ENCODE data around the gene DENND2D.
A peak's percentile ranks its signal among the peaks of the same experiment; 100 is the strongest.
"Not testable (repeated sequence)": the region's sequence is repeated elsewhere in the genome, so short reads cannot be mapped to it uniquely, and the experiment has no call there.

The DENND2D gene

DNA sequence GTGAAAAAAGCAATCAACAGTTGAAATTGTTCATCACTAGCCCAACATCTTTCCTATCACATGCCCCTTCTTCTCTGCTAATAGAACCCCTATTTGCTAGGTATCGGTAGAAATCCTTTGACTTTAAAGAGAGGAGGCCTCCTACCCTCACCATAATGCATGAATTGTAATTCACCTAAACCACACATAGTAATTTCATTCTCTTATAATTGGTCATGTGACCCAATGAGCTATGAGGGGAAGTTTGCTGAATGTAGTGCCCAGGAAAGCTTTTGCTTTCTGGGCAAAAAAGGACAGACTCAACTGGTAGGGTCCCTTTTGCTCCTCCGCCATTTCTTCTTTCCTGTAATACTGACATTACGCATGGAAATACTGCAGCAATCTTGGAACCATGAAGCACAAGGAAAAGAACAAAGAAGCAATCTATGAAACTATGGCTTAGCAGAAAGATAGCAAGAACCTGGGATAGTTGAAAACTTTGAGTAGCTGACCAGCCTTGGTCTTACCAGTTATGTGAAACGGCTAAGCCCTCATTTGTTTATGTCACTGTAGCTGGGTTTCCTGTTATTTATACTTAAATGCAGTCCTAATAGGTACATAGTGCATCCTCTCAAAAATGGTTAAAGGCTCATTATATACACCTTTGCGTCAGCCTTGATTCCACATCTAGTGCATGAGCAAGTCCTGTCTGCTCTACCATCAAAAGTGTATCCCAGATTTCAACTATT, 16.9 kb upstream of the DENND2D start:
- no peak overlapping the region for H3K9ac ChIP-seq
- peaks cover 97 to 100% (median 99%) of the 10 kb centered on the region in 10 experiments for H3K4me1 ChIP-seq
- no peaks in the 10 kb centered on the region for H3K27me3 ChIP-seq
- no peaks in the 10 kb centered on the region for H4K20me1 ChIP-seq
- no peak overlapping the region for H3K4me3 ChIP-seq
- peak overlapping the region in 9 of 11 experiments; percentile 75 to 87 (median 83); a peak in 18 of 22 replicates for H3K27ac ChIP-seq
- H3K4me2 ChIP-seq = peak overlapping the region; percentile 73 to 93 (median 82)
- no peaks in the 10 kb centered on the region for H3K36me3 ChIP-seq
- TF ChIP-seq Cebpa-rat (IDR thresholded peaks at IDR 0.05) = no peak
- H3K9me3 ChIP-seq (replicated peaks in 1 of 11) = peaks cover 0 to 9% (median 0%) of the 10 kb centered on the region in 11 experiments; a peak in 3 of 22 replicates

DNA sequence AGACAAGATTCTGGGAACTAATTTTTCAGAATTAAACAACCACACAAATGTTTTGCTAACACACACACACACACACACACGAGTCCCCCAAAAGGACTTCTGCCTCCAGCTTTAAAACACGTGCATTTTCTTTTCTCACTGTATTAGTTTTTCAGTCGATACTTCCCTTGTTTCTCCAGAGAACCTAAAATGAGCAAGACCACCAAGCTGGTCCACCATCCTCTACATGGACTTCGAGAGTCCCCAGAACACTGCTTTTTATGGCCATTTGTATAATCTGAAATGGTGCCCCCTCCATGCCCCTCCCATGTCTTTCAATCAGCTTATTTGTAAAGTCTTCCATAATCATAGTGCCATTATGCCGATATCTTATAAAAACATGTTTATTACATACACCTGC, 16.3 kb upstream of the DENND2D start:
- no peak for TF ChIP-seq Cebpa-rat (IDR thresholded peaks at IDR 0.05)
- Histone ChIP-seq H3K4me1 (peaks cover 91 to 100% (median 93%) of the 10 kb centered on the region in 10 experiments), H3K27ac (peak overlapping the region; percentile 67 to 87 (median 82); a peak in 21 of 22 replicates)

DNA sequence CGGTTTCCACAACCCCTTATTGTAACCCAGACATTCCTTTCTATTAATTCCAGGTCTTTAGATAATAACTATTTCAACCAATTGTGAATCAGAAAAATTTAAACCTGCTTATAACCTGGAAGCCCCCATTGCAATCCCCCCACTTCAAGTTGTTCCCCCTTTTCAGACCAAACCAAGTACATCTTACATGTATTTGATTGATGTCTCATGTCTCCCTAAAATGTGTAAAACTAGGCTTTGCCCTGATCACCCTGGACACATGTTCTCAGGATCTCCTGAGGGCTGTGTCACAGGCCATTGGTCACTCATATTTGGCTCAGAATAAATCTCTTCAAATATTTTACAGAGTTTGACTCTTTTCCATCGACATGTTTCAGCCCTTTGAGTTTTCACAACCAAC, 14.8 kb upstream of the DENND2D start:
- Histone ChIP-seq H3K9ac (peak overlapping the region; percentile 1 to 76 (median 69); a peak in 19 of 22 replicates), H3K4me3 (peak overlapping the region in 2 of 10 experiments; percentile 9 to 49; a peak in 2 of 20 replicates), H3K9me3 (replicated peaks in 1 of 11) (peaks cover 0 to 14% (median 0%) of the 10 kb centered on the region in 11 experiments; a peak in 4 of 22 replicates), H3K27ac (peak overlapping the region; percentile 67 to 87 (median 82)), H3K4me2 (peak overlapping the region; percentile 73 to 93 (median 82)), H3K4me1 (peaks cover 77 to 86% (median 79%) of the 10 kb centered on the region in 10 experiments)
- H3K36me3 ChIP-seq, H4K20me1 ChIP-seq, H3K27me3 ChIP-seq: not testable (repeated sequence)

More for the DNA sequence above, 16.3 kb upstream of the DENND2D start:
- Histone ChIP-seq H3K27me3 (no peaks in the 10 kb centered on the region), H3K4me2 (peak overlapping the region; percentile 73 to 93 (median 82)), H4K20me1 (no peaks in the 10 kb centered on the region), H3K4me3 (no peak overlapping the region), H3K9me3 (replicated peaks in 1 of 11) (peaks cover 0 to 9% (median 0%) of the 10 kb centered on the region in 11 experiments; a peak in 4 of 22 replicates), H3K36me3 (no peaks in the 10 kb centered on the region), H3K9ac (peak overlapping the region in 5 of 11 experiments; percentile 66 to 76 (median 69); a peak in 7 of 22 replicates)

DNA sequence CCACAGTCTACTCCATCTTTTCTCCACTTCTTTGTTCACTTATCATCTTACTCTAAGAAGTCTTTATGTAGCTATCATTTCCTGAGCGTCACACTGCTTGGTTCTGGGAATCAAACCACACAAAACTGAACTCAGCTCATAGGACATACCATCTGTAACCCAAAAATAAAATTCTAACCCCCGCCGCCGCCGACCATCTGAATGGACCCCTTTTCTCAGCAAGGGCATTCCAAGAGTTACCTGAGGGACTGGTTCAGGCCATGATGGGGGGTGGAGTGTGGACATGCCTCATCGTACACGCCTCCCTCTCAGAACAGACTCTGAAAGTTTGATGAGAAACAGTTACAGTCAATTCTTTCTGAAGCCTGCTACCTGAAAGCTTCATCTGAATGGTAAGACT, 14.4 kb upstream of the DENND2D start:
- H3K27ac ChIP-seq = peak overlapping the region; percentile 67 to 87 (median 82)
- H3K9ac ChIP-seq = peak overlapping the region; percentile 1 to 76 (median 66); a peak in 19 of 22 replicates
- peaks cover 0 to 14% (median 0%) of the 10 kb centered on the region in 11 experiments; a peak in 4 of 22 replicates for H3K9me3 ChIP-seq (replicated peaks in 1 of 11)
- H3K4me1 ChIP-seq = peaks cover 73 to 82% (median 75%) of the 10 kb centered on the region in 10 experiments
- H3K4me2 ChIP-seq = peak overlapping the region; percentile 73 to 93 (median 82)
- peak overlapping the region in 1 of 10 experiments; percentile 9; a peak in 2 of 20 replicates for H3K4me3 ChIP-seq
- H3K27me3 ChIP-seq = no peaks in the 10 kb centered on the region
- H4K20me1 ChIP-seq = no peaks in the 10 kb centered on the region
- no peaks in the 10 kb centered on the region for H3K36me3 ChIP-seq
- TF ChIP-seq Cebpa-rat (IDR thresholded peaks at IDR 0.05) = no peak

DNA sequence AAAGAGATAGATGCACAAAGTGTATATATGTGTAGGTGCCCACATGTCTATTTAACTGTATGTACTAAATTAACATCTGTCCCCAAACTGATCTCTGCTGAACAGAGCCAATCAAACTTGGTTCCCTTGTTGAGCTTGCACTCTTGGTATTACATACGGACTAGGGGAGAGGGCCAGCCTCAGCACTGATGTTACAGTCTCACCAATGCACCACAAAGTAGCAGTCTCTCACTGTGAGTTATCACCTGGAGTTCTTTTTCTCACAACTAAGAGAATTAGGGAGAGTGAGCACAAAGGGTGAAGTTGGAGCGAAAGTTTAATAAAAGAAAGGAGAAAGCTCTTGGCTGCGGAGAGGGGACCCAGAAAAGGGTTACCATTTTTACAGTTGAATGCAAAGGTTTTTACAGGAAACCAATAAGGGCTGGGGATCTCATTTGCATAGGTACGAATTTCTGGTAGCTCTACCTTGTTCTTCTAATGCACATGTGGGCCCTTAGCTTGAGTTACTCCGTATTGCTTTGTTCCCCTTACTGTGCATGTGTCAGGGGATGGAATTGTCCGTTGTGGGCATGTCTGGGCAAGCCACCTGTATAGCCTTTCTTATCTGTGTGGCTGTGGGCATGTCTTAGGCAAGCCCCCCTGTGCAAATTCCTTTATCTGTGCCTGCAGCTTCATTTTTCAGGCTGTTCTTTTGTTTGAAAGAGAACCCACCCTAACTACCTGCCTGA, 13.8 kb upstream of the DENND2D start:
- H3K9ac ChIP-seq = peak overlapping the region in 10 of 11 experiments; percentile 58 to 76 (median 68); a peak in 18 of 22 replicates
- peaks cover 0 to 14% (median 0%) of the 10 kb centered on the region in 11 experiments; a peak in 4 of 22 replicates for H3K9me3 ChIP-seq (replicated peaks in 1 of 11)
- H3K4me3 ChIP-seq = peak overlapping the region in 1 of 10 experiments; percentile 4; a peak in 2 of 20 replicates
- H3K27me3 ChIP-seq = no peaks in the 10 kb centered on the region
- H3K36me3 ChIP-seq = no peaks in the 10 kb centered on the region
- H3K27ac ChIP-seq = peak overlapping the region; percentile 67 to 87 (median 82)
- no peak for TF ChIP-seq Cebpa-rat (IDR thresholded peaks at IDR 0.05)
- H4K20me1 ChIP-seq = no peaks in the 10 kb centered on the region
- H3K4me2 ChIP-seq = peak overlapping the region; percentile 73 to 93 (median 82)
- peaks cover 67 to 77% (median 68%) of the 10 kb centered on the region in 10 experiments for H3K4me1 ChIP-seq

DNA sequence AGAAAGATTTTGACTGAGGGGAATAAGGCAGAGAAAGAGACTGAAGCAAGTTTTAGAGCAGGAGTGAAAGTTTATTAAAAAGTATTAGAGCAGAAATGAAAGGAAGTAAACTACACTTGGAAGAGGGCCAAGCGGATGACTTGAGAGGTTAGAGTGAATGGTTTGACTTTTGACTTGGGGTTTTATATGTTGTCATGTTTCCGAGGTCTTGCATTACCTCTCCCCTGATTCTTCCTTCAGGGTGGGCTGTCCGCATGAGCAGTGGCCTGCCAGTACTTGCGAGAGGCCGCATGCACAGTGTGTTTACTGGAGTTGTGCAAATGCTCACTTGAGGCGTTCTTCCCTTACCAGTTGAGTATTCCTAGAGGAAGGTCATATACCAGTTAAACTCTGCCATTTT, 13.0 kb upstream of the DENND2D start:
- Histone ChIP-seq H3K4me3 (no peak overlapping the region), H3K4me2 (peak overlapping the region; percentile 73 to 93 (median 82)), H3K27ac (peak overlapping the region in 9 of 11 experiments; percentile 80 to 87 (median 83); a peak in 18 of 22 replicates), H3K4me1 (peaks cover 59 to 77% (median 63%) of the 10 kb centered on the region in 10 experiments), H3K36me3 (no peaks in the 10 kb centered on the region), H3K9me3 (replicated peaks in 1 of 11) (peaks cover 0 to 14% (median 0%) of the 10 kb centered on the region in 11 experiments; a peak in 4 of 22 replicates), H4K20me1 (no peaks in the 10 kb centered on the region), H3K9ac (peak overlapping the region in 5 of 11 experiments; percentile 69 to 76 (median 72); a peak in 4 of 22 replicates), H3K27me3 (no peaks in the 10 kb centered on the region)
- no peak for TF ChIP-seq Cebpa-rat (IDR thresholded peaks at IDR 0.05)

DNA sequence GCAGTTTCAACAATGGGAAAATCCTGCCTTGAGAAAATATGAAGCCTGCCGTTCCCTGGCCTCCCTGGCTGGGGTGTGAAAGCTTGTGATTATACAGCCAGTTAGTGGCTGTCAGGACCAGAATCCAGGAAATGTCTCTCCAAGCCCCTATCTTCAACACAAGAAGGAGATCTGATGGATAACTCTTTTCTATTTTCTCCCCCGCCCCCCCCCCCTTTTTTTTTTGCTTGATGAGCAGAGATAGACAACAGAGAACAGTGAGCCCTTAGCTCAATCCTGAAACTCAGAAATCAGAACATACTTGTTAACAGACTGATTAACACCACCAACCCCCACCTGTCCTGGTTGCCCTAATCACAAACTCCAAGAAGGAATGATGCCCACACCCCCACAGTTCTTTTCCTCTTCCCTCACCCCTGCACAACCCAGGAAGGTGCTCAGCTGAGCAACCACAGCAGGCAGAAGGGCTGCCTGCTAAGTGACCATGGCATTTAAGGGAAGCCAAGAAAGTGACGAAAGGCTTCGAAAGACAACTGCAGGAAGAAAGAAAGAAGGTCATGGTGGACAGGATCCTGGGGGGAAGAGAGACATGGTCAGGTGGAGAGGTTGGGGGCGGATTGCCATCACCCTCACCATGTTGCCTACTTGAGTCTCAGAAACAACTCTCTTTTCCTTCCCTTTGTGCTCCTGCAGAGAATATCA, 12.3 kb upstream of the DENND2D start:
- H3K36me3 ChIP-seq = no peaks in the 10 kb centered on the region
- no peaks in the 10 kb centered on the region for H4K20me1 ChIP-seq
- H3K27me3 ChIP-seq = no peaks in the 10 kb centered on the region
- H3K9ac ChIP-seq = peak overlapping the region in 1 of 11 experiments; percentile 4; a peak in 2 of 22 replicates
- peaks cover 54 to 76% (median 64%) of the 10 kb centered on the region in 10 experiments for H3K4me1 ChIP-seq
- H3K27ac ChIP-seq = peak overlapping the region in 10 of 11 experiments; percentile 7 to 87 (median 82); a peak in 18 of 22 replicates
- no peak overlapping the region for H3K4me3 ChIP-seq
- TF ChIP-seq Cebpa-rat (IDR thresholded peaks at IDR 0.05) = no peak
- H3K4me2 ChIP-seq = peak overlapping the region; percentile 73 to 93 (median 82)
- peaks cover 0 to 14% (median 0%) of the 10 kb centered on the region in 11 experiments; a peak in 4 of 22 replicates for H3K9me3 ChIP-seq (replicated peaks in 1 of 11)

DNA sequence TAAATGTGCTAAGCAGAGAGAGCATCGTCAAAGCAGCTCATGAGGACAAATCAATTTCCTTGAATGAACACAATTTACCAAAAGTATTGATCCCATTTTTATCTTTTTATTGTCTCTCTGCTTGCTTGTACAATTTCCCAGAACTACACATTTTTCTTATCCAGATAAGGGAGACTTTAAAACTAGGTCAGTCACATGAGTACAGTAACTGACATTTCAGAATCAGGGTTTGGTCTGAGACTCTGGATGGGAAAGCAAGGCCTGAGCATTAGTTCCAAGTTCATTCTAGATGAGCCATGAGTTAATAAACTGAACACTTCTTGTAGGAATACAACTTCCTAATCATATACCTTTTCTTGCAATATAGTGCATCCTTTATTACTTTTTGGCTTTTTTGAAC, 11.5 kb upstream of the DENND2D start:
- Histone ChIP-seq H3K4me2 (peak overlapping the region in 2 of 11 experiments; percentile 84 to 89; a peak in 2 of 22 replicates), H3K36me3 (no peaks in the 10 kb centered on the region), H4K20me1 (no peaks in the 10 kb centered on the region), H3K27ac (no peak overlapping the region), H3K27me3 (no peaks in the 10 kb centered on the region), H3K4me3 (no peak overlapping the region), H3K9ac (no peak overlapping the region), H3K4me1 (peaks cover 48 to 76% (median 59%) of the 10 kb centered on the region in 10 experiments), H3K9me3 (replicated peaks in 1 of 11) (peaks cover 0 to 14% (median 0%) of the 10 kb centered on the region in 11 experiments; a peak in 4 of 22 replicates)
- no peak for TF ChIP-seq Cebpa-rat (IDR thresholded peaks at IDR 0.05)

All from BLaER1 treated with 17β-estradiol and CSF1 and Interleukin-3, amounts not matched to agents 10 nM and 100 nM (cell line).